NCI-H748 treated with DMSO at 0.1 percent for 48 hours (cell line): ENCODE measurements around the gene GNA15.

ENCODE experiments used
- DNase-seq: peaks from one replicate; lab custom pipeline; 2025; lab: John Stamatoyannopoulos, UW

GNA15 gene

DNA sequence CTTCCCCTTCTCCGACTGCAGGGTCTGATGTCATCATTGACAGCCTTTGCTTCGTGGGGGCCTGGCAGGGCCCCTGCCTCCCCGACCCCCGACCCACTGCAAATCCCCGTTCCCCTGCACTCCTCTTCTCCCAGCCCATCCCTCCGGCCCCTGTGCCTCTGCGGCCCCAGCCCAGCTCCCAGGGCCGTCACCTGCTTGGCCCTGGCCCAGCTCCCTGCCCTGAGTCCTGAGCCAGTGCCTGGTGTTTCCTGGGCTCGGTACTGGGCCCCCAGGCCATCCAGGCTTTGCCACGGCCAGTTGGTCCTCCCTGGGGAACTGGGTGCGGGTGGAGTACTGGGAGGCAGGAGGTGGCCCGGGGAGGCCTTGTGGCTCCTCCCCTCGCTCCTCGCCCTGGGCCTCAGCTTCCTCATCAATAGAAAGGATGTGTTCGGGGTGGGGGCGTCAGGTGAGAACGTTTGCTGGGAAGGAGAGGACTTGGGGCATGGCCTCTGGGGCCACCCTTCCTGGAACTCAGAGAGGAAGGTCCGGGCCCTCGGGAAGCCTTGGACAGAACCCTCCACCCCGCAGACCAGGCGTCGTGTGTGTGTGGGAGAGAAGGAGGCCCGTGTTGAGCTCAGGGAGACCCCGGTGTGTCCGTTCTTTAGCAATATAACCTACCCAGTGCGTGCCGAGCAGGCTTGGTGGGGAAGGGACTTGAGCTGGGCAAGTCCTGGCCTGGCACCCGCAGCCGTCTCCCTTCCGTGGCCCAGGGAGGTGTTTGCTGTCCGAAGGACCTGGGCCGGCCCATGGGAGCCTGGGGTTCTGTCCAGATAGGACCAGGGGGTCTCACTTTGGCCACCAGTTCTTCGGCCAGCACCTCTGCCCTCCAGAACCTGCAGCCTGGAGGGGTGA, 72.7 kb downstream of the GNA15 start:
- no peak for DNase-seq

DNA sequence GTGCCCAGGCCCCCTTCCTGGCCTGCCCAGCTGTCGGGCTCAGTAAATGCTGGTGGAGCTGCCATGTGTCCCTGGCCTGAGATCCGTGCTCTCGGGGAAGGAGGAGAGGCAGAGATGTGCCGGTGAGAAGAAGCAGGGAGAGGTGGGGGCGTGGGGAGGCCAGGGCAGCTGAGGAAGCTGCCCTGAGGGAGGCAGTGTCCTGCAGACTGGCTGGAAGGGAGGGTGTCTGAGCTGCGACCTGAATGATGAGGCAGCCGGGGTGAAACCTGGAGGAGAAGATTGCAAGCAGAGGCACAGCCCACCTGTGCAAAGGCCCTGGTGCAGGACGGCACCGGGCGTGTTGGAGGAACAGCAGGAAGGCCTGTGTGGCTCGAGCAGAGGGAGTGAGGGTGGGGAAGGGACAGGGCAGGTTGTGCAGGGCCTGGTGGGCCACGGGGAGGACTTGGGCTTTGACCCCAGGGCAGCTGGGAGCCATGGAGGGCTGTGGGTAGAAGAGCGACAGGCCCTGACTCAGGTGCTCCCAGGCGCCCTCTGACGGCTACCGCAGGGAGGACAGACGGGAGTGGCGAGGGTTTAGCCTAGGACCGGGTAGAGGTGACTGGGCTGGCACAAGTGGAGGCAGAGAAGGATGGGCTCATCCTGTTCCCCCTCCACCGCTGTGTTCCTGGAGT, 74.6 kb downstream of the GNA15 start:
- DNase-seq: no peak

DNA sequence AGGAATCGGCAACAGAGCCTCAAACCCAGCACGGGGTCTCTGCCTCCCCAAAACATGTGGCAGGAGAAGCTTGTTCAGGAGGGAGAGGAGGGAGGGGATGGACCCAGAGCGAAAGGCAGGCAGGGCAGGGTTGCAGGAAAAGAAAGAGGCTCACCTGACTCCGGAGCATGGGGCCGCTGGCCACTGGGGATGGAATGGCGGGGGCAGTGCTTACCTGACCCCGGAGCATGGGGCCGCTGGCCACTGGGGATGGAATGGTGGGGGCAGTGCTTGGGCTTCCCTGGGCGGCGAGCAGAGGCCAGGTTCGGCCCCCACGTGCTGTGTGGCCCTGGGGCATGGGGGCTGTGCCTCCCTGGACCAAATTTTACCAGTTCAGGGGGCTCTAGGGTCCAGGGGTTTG, 75.4 kb downstream of the GNA15 start:
- no peak for DNase-seq

DNA sequence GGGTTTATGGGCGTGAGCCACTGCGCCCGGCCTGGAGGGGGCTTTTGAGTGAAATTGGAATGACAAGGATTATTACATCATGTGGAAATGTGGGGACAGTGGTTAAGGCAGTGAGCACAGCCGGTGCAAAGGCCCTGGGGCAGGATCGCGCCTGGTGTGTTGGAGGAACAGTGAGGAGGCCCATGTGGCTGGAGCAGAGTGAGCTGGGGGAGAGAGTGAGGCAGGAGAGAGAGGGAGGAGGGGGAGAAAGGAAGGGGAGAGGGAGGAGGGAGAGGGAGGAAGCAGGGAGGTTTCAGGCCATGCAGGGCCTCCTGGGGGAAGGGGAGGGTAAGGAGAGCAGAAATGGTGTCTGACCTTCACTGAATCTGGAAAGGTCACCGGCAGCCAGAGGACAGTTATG, 77.3 kb downstream of the GNA15 start:
- no peak for DNase-seq
